IMR-90 (cell line): ENCODE results near the gene PACC1.

Source experiments
- BHLHE40 ChIP-seq: fragments of 150-350 bp; IDR thresholded peaks from 2 replicates; pipeline ENCODE4 v1.6.1; 2016; ENCODE audit warnings: mild to moderate bottlenecking, low read depth, low read length
- CEBPB ChIP-seq: IDR thresholded peaks from 2 replicates; pipeline ENCODE4 v1.6.1; 2012; ENCODE audit warnings: low read depth, low read length, improper control_type of control experiment
- CHD1 ChIP-seq: IDR thresholded peaks from 2 replicates; pipeline ENCODE4 v1.6.1; 2012; ENCODE audit warnings: low read depth, low read length, improper control_type of control experiment
- CTCF ChIP-seq: conservative IDR thresholded peaks from 2 replicates; pipeline ENCODE4 v1.5.1; 2012; ENCODE audit warnings: mild to moderate bottlenecking, low read depth, low read length, improper control_type of control experiment
- FOS ChIP-seq: fragments of 150-350 bp; IDR thresholded peaks from 2 replicates; pipeline ENCODE4 v1.6.1; 2016; ENCODE audit warnings: low read depth, low read length
- MAFK ChIP-seq: IDR thresholded peaks from 2 replicates; pipeline ENCODE4 v1.6.1; 2012; ENCODE audit warnings: low read depth, low read length, improper control_type of control experiment
- MAZ ChIP-seq: IDR thresholded peaks from 2 replicates; pipeline ENCODE4 v1.6.1; 2012; ENCODE audit warnings: low read depth, mild to moderate bottlenecking, low read length, improper control_type of control experiment, moderate library complexity, borderline replicate concordance
- MXI1 ChIP-seq: IDR thresholded peaks from 2 replicates; pipeline ENCODE4 v1.6.1; 2012; ENCODE audit warnings: low read depth, mild to moderate bottlenecking, low read length, moderate library complexity, borderline replicate concordance
- POLR2A ChIP-seq: IDR thresholded peaks from 2 replicates; pipeline ENCODE4 v1.6.1; 2012; ENCODE audit warnings: mild to moderate bottlenecking, low read depth, low read length
- RAD21 ChIP-seq: IDR thresholded peaks from 2 replicates; pipeline ENCODE4 v1.6.1; 2012; ENCODE audit warnings: low read length, improper control_type of control experiment
- RCOR1 ChIP-seq: IDR thresholded peaks from 2 replicates; pipeline ENCODE4 v1.6.1; 2012; ENCODE audit warnings: mild to moderate bottlenecking, low read length, improper control_type of control experiment; ENCODE audit not compliant: insufficient replicate concordance
- RFX5 ChIP-seq: IDR thresholded peaks from 2 replicates; pipeline ENCODE4 v1.8.0; 2012; ENCODE audit warnings: low read depth, mild to moderate bottlenecking, low read length, moderate library complexity
- USF2 ChIP-seq: fragments of 150-350 bp; IDR thresholded peaks from 2 replicates; pipeline ENCODE4 v1.6.1; 2017; ENCODE audit warnings: mild to moderate bottlenecking, antibody characterized with exemption, low read length, low read depth

GRCh38 chr1:212329105-212329504 lies 85.6 kb downstream of the PACC1 start:
- TF ChIP-seq BHLHE40 (no peak), CTCF (no peak), CEBPB (no peak), FOS (no peak), USF2 (no peak), RAD21 (no peak), POLR2A (no peak), MAFK (peak; percentile 83), RCOR1 (no peak), MAZ (no peak), MXI1 (no peak), CHD1 (no peak), RFX5 (no peak)
